ENCODE measurements around the gene WNT11.

The WNT11 gene

DNA sequence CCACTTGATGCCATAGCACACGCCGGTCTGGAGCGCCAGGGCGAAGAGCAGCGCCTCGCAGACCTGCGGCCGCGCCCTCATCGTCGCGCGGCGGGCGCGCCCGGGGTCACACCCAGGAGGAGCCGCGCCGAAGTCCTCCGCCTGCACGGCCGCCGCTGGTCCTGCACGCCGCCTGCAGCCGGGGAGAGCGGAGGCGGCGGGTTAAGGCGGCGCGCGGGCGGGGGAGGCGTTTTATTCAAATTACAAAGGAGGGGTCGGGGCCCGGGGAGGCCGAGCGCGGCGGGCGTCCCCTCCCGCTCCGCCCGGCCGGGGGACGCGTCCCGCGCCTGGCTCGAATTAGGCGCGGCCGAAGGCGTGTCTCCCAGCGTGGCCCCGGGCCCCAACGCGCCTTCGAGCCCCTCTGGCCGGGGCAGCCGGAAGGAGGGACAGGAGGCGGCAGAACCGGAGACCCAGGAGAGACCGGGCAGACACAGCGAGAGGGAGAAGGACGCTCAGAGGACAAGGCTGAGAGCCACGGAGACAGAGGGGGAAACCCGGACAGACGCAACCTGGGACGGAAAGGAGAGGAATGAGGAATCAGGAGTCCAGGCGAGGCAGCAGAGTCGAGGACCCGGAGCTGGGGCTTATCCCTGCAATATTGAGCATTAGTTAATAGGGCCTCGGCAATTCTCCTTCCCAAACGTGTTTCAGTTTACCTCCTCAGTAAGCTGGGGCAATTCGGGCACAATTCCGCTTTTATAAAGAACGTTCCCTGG lies at the start of gene WNT11:
TSS of gene WNT11 (minus strand) at position 176 of the 755 bp plus-strand sequence. CDS start at position 81, 95 bp downstream.
- DNase-seq, result peak; percentile 24 to 86

DNA sequence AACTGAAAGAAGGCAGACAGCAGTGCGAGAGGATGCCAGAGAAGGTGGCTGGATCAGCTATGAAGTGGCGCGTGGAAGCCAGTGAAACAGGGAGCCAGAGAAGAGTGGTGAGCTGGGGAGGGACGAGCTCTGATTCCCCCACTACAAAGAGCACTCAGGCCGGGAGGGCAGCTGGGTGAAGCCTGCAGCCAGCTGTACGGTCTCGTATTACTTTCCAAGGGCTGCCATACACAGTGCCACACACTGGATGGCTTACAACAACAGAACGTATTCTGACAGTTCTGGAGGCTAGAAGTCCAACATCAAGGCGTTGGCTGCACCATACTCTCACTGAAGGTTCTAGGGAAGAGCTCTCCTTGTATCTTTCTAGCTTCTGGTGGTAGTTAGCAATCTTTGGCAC lies 47.1 kb upstream of the WNT11 start:
- DNase-seq, result no peak

DNA sequence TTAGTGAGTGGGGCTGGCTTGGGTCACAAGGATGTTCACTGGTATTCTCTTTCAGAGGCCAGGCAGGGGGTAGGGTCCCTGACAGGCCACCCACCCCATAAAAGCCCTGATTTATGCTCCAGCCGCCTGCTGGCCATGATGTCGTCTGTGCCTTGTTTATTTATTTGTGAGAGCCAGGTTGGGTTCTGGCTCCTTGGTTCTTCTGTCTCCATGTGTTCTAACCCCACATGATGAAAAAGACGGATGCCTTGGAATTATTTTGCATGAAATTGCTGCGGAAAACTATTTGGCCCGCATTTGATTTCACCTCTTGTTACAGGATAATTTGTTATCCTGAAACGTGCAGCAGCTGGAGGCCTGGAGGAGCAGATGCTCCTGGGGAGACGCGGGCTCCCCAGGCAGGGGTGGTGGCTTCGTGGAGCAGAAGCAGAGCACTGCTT lies 46.3 kb upstream of the WNT11 start:
- DNase-seq, result no peak

DNA sequence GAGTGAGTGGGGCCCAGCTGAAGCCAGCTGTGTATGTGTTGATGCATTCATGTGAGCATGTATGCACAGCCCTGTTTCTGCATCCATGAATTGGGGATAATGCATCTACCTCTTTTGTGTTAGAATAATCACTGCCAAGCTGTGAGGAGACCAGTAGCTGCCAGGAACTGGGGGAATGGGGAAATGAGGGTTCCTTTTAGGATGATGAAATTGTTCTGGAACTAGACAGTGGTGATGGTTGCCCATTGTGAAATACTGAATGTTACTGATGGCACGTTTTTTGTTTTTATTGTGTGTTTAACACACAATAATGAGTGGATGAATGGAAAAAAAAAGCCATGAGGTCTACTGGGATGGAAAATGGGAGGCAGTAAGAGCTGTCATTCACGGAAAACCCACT lies 45.3 kb upstream of the WNT11 start:
- no peak for DNase-seq

DNA sequence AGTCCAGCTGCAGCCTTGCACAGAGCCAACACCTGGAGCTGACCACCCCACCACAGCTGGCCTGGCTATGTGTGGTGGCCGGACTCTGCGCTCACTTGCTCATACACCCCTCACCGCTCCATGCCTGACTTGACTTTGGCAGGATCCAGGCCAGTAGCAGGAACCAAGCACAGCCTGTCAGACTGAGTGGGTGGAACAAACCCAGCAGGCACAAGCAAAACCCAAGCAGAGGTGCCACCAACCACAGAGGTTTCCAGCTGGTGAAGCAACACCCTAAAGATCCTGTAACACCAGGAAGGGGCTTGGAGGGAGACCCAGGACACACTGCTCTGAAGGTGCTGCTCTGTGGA lies 44.9 kb upstream of the WNT11 start:
- DNase-seq, result no peak

DNA sequence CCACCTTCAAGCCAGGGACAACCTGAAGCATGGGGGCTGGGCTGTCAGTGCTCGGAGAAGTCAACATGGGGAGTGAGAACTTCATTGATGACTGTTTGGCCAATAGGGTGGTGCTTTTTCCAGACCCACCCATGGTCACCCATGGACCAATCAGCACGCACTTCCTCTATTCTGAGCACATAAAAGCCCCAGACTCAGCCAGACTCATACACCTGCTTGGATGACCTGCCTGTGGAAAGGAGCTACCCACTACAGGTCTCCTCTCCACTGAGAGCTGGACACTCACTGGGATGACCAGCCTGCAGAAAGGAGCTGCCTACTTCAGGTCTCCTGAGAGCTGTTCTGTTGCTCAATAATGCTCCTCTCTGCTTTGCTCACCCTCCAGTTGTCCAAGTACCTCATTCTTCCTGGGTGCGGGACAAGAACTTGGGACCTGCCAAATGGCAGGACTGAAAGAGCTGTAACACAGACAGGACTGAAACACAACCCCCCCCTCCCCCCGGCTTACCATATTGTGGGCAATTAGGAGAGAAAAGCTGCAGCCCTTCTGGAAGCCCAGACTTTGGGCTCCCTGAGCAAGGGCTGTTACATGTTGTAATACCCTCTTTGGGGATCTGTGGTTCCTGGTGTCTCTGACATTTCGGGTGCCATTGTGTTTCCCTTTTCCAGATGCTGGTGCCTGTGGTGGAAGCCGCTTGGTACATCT lies 44.4 kb upstream of the WNT11 start:
- DNase-seq, result no peak

DNA sequence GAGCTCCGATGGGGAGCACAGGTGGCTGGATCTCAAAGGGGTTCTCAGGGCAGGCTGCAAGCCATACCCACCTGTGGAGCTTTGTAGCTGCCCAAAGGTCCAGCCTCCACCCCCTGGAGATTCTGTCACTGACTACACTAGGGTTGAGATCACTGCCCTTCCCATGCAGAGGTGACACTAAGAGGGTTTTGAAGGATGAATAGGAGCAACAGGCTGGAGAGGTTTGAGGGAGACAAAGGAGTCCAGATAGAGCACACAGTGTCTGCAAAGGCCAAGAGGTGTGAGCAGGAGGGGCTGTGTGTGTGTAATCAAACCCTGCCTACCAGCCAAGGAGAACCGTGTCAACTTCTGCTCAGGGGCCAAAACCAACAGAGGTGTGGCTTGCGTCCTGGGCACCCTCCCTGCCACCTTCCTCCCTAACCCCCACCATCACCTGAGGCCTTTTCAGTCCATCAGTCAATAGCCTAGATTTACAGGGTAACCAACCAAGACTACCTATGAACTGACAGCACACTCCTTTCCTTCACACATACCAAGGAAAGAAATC lies 43.0 kb upstream of the WNT11 start:
- DNase-seq, result no peak

DNA sequence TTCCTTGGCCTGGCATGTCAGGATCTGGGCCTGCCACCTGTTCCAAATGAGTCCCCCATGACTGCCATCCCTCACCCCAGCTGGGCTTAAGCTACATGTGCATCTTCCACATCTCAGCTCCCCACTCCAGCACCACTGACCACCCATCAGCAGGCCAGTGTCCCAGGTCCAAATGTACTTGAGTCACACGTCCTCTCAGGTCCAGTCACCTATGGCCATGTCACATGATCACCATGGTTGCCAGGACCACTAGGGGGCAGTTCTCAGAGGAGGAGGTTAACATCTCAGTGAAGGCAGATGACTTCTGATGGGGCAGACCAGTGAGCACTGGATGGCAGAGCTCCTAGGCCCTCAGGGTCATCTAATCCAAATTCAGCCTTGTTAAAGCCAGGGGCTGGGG lies 41.9 kb upstream of the WNT11 start:
- DNase-seq, result peak in 1 of 2 experiments; percentile 21

DNA sequence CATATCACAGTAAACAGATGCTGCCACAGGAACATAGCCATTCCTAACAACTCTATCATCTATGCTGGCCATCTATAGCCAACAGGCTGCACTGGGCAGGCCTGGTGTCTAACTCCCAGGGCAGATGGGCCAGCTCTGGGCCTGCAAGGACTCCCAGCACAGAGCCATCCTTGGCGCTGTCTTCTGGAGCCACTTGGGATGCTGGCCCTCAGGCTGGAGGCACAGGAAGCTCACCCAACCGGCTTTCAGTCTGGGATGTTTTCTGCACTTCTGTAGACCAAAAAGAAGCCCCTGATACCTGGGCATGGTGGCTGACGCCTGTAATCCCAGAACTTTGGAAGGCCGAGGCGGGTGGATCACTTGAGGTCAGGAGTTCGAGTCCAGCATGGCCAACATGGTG lies 40.8 kb upstream of the WNT11 start:
- no peak for DNase-seq

DNA sequence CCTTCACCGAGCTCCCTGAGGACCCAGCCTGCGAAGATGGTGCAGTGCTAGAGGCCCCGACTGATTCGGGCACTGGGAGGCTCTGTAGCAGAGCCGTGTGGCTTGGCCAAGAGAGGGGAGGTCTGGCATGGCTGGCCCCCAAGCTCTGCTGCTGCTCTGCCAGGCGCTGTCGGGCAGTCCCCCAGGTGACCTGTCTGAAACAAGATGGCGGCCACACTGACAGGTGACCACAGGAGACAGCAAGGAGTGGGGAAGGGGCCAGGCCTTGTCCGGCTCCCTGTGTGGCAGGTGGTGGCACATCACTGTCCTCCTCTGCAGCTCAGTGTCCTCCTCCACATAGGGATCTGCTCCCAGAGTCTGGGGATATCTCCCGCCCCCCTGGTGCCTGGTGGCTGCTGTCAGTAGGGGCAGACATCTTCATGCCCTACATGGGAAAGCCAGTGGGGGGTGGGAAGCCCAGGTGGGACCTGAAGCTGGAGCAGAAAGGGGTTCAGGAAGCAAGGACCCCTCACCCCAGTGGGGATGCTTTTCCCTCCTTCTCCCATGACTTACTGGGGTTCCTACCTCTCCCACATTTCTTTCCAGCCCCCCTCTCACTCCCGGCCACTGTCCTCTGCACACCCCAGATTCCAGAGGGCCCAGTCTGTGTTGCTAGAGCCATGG lies 40.1 kb upstream of the WNT11 start:
- DNase-seq, result no peak

DNA sequence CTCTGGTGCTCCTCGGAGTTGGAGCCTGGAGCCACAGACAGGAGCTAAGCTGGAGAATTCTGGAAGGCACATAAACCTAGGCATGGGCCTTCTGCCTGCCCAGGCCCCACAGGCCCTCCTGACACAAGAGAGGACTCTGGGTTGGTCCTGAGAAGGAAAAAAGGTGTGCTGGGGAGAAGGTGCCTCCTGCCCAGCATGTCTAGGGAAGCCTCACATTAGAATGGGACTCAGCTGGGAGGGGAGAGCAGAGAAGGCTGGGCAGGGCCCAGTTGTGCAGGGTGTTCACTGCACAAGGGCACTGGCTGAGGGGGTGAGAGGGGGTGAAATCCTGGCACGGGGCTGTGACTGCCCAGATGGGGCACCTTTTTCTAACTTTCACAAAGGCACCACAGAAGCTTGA lies 39.4 kb upstream of the WNT11 start:
- no peak for DNase-seq

DNA sequence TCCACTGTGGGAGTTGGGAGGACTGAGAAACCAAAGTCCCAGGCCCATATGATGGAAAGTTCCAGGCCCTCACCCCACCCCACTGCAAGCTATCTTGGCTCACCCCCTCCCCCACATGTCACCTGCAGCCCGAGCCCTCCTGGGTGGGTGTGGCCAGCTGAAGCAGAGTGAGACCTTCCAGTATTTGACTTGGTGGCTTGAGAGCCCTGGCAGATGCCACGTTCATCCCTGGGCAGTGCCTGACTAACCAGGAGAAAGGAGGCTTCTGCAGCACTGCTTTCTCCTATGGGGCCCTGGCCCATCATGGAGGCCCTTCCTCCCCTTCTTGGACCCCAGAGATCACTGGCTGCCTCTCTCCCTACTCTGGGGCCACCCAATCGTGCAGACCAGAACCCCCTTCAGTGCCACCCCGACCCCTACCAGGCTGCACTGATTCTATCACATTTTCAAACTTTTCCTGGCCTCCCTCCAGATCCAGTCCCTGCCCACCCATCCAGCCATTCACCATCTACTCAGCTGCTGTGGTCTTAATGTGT lies 38.1 kb upstream of the WNT11 start:
- DNase-seq, result peak in 1 of 2 experiments; percentile 18

DNA sequence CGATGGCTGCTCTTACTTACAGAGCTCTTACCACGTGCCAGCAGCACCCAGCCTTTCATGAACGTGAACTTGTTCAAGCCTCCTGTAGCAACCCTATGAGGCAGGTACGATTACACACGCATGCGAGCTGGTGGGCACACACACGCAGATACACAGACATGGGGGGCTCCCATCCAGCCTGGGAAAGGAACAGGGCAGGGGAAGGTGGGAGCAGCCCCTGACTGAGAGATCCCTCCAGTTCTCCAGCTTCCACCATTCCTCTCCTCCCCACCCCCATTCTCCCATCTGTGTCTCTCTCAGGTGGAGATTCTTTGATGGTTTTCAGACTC lies 37.6 kb upstream of the WNT11 start:
- no peak for DNase-seq

DNA sequence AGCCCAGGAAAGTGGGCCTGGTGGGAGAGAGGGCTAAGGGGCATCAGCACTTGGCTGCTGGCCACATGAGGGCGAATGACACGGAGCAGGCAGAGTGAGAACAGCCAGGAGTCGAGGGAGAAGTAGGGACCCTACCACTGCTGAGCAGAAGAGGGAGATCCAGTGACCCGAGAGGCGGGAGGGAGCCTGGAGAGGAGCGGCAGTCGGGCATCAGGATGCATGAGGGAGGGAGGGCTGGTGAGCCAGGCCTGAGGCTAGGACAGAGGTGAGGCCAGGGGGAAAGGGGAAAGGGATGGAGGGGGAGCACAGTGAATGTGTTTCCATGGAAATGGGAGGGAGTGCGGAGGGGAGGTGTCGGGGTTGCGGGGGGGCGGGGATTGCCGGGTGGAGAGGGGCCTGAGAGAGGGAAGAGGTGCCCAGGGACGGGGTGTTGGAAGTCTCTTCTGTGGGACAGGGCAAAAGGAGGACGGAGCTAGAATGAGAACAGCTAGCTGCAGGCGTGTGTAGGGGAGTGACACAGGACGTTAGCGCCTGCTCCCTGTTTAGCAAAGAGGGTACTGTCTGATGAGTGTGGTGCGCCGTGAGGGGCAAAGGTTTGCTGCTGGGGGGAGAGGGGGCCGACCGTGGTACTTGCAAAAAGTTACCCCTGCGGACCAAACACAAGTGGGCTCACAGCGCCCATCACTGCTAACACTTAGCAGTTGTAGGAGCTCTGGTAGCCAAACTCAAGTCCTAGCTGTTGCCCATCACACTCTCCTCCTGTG lies 37.1 kb upstream of the WNT11 start:
- no peak for DNase-seq

DNA sequence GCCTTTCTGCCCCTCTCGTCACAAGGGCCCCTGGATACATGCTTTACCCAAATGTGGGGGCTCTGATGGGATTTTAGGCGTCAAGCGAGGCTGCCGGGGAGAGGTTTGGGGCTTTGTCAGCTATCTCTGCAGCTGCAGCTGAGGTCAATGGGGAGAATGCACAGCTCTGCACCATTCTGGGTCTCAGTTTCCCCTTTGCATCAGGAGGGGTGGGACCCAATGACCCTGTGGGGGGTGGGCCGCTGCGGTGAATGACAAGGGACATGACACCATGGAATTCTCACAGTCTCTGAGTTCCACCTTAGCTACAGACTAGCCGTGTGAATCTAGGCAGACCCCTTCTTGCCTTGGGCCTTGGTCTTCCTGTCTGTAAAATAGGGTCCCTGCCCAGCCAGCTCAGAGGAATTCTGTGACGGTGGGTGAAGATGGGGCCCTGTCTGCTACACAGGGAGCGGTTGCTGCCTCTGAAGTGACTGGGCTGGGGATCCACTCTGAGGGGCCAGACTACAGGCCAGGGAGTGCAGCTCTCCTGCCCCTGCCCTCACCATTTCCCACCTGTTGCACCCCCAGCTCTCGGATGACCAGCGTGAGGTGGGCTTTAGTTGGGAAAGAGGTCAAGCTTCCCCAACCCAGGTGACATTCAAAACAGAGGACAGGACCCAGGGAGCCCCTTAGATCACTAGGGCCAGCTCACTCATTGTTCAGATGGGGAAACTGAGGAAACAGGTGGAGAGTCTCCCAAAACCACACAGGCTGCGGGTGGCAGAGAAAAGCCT lies 35.9 kb upstream of the WNT11 start:
- no peak for DNase-seq

DNA sequence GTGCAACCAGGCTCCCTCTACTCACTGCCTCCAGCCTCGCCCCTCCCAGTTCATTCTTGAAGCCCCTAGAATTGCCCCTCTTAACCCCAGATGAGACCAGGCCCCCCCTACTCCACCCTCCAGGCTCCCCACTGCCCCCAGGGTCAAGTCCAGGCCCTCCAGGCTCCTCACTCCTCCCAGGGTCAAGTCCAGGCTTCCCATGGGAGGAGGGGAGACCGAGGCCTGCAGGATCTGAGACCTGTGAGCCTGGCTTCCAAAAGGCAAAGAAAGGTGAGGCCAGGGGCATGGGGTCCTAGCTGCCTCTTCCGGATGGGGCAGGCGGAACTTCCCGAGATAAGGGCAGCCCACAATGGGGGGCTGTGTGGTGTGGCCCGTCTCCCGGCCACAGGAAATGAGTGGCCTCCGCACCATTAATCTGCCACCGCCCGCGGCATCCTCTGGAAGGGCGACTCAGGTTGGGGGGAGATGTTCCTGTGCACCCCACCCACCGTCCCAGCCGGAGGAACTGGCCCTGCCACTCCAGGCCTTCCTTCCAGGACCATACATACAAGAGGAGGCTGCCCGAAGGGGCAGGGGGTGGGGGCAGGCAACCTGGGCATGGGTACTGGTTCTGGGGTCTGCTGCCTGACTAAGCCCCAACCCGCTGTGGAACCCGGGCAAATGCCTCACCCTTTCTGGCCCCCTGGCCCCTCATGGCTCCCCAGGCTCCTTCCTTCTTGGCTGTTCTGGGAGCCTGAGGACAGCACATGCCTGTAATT lies 35.1 kb upstream of the WNT11 start:
- DNase-seq, result no peak

DNA sequence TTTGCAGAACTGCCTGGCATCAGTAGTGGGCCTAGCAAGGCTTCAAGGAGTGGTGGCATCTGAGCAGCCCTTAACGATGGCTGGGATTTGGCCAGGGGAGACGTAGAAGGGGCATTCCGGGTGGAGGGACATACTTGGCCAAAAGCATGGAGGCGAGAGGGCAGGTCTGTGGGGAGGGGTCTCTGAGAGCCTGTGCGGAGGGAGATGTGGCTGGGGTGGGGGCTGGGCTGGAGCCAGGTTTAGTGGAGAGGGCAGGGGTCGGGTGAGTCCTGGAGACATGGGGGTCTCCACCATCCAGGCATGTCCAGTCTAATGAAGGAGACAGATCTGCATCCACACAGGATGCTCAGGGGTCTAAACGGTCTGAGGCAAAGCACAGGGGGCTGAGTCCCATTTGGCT lies 34.4 kb upstream of the WNT11 start:
- DNase-seq, result no peak

DNA sequence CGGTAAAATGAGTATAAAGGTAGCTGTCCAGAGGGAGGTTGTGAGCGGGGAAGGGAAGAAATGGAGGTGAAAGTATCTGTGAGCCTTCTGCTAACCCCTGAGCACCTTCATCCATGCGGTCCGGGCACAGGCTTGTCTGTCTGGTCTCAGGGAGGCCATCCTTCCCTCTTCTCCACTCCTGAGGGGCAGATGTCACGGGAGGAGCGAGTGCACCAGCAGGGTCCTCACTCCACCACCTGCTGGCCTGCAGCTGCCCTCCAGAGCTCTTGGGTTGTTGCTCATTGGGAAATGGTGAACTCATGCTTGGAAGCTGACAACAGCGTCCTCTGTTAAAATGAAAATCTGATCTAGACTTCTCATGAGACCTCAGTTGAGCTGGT lies 33.8 kb upstream of the WNT11 start:
- no peak for DNase-seq

DNA sequence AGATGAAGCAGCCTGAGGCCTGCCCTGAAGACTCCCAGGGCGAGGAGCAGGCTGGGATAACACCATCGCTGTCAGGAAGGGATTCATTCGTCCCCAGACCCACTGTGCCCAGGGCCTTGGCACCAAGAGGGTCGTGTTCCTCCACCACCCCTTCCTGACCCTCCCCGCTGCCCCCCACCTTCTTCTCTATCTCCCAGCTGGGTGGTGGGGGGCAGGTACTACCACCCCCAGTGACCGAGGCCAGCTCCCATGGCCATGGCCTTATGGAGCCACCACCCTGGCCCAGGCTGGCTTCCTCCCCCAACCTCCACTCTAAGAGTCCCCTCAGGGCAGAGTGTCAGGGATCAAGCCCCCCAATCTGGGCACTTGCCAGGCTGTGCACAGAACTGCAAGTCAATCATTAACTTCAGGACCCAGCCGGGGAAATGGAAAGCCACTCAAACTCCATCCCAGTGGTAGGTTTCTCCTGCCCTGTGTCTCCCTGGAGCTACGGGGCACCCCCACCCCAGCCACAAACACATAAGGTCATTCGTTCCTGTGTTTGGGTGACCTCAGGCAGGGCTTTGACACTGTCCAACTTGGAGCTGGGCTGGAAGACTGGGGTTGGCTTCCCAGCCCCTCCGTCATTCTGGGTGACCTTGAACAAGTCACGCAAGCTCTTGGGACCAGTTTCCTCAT lies 33.3 kb upstream of the WNT11 start:
- no peak for DNase-seq

DNA sequence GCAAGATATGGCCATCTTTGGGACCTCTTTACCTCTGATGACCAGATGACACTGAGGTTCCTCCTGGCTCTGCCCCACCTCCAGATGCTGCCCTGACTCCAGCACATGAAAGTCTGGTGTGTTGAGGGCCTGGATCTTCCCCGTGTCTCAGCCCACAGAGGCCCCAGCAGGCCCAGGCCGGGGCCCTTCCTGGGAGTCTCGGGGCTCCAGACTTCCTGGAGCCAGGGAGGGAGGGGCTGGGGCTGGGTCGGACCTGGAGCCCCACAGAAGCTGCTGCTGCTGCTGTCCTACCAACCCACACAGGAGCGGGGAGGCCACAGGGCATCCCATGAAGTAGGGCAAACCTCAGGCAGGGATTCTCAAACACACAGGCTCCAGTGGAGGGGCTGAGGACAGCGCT lies 32.2 kb upstream of the WNT11 start:
- peak; percentile 27 to 35 for DNase-seq

DNA sequence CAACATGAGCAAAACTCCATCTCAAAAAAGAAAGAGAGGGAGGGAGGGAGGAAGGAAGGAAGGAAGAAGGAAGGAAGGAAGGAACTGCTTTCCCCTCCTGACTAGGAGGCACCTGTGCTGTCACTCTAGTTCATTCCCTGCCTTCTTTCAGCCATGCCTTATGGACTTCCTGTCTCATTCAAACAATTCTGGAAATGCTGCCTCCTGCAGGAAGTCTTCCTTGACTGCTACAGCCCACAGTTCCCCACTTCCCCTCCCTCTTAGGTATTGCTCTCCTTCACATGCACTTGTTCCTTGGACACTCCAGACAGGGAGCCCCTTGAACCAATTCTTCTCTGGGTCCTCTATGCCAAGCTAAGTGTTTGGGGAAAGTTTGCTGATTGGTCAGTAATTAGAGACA lies 31.6 kb upstream of the WNT11 start:
- peak in 1 of 2 experiments; percentile 36 for DNase-seq
